Lung (tissue), 12 donors: Measurements from ENCODE around the gene MAP1LC3B2. TPM values are rescaled to one million over a fixed set of nuclear protein-coding genes. Genes with fewer than 3 reads are reported as not detected.

Experiments
- ATAC-seq: fragments of 200-7000 bp; cut with Tn5 transposase; one replicate; pipeline ENCODE4 v1.9.1; 2020; ENCODE audit warnings: moderate number of reproducible peaks; ENCODE audit not compliant: insufficient read depth, low FRiP score
- DNase-seq, 3 donors: peaks; one replicate each; pipeline ENCODE4 v3.0.0-alpha.2; 2013 to 2017
- H3K27ac ChIP-seq, 2 donors: one replicate each; pipeline ENCODE4 v1.5.1; 2013; ENCODE audit warnings: mild to moderate bottlenecking in 2 of 2, moderate library complexity in 2 of 2, control low read depth in 1 of 2, inconsistent platforms in 1 of 2, low read depth in 1 of 2, low read length in 1 of 2
- H3K27me3 ChIP-seq, 3 donors: one replicate each; pipeline ENCODE4 v1.5.1; 2013; ENCODE audit warnings: low read length in 2 of 3; ENCODE audit not compliant: control insufficient read depth in 3 of 3, insufficient read depth in 3 of 3
- H3K36me3 ChIP-seq, 4 donors: one replicate each; pipeline ENCODE4 v1.5.1; 2013; ENCODE audit warnings: low read length in 4 of 4, mild to moderate bottlenecking in 1 of 4, moderate library complexity in 1 of 4; ENCODE audit not compliant: control insufficient read depth in 4 of 4, insufficient read depth in 4 of 4
- H3K4me1 ChIP-seq, 5 donors: one replicate each; pipeline ENCODE4 v1.5.1; 2013; ENCODE audit warnings: low read length in 5 of 5, mild to moderate bottlenecking in 2 of 5, moderate library complexity in 1 of 5; ENCODE audit not compliant: control insufficient read depth in 5 of 5, insufficient read depth in 5 of 5
- H3K4me3 ChIP-seq: one replicate; pipeline ENCODE4 v1.5.1; 2013; ENCODE audit warnings: mild to moderate bottlenecking, control low read depth, moderate library complexity
- H3K9ac ChIP-seq, 2 donors: one replicate each; pipeline ENCODE4 v1.5.1; 2013; ENCODE audit warnings: low read length in 2 of 2, control low read depth in 1 of 2; ENCODE audit not compliant: insufficient read depth in 1 of 2
- H3K9me3 ChIP-seq, 4 donors: one replicate each; pipeline ENCODE4 v1.5.1; 2013; ENCODE audit warnings: low read length in 3 of 4, mild to moderate bottlenecking in 1 of 4, moderate library complexity in 1 of 4; ENCODE audit not compliant: control insufficient read depth in 4 of 4, insufficient read depth in 3 of 4
- CTCF ChIP-seq: IDR thresholded peaks from 2 replicates; pipeline ENCODE4 v1.5.1; 2012; ENCODE audit warnings: mild to moderate bottlenecking; ENCODE audit errors: control extremely low read depth, extremely low read depth
- WGBS, 2 donors: extraction: QIAGEN DNeasy Blood & Tissue Kit; methylation state at CpG; one replicate each; pipeline ENCODE4 v1.1.7; 2013; 5-methylcytosine and 5-hydroxymethylcytosine counted together
- polyA plus RNA-seq, 2 donors: library from polyadenylated mRNA; stranded (reverse); fragments of 200-250 nt; gene quantifications; one replicate each; pipeline ENCODE4 v1.2.1, GENCODE V29; 2013
- total RNA-seq, 2 donors: library from RNA; depleted of rRNA in 1 of 2; stranded (reverse); fragments of >200 nt in 1 of 2; gene quantifications; one replicate each; pipeline ENCODE4 v1.2.1, GENCODE V29; 2014 to 2021
- donor health status: control.
- donor health status: control.
- donor health status: Bipolar disorder and iron deficiency.
- donor health status: healthy.
- donor health status: DM: yes; HTN: yes; CAD: no.

Gene MAP1LC3B2
- total and polyA plus RNA-seq, 4 donors = 1.1 to 2.2 (median 2.0) TPM; not detected in 1

GRCh38 chr12:116529048-116529447 is 30.1 kb upstream of the MAP1LC3B2 start:
- no peak for TF ChIP-seq CTCF
- Histone ChIP-seq H3K36me3 (no peaks in the 10 kb centered on the region), H3K9me3 (no peaks in the 10 kb centered on the region), H3K27me3 (peaks cover 0 to 3% (median 0%) of the 10 kb centered on the region in 3 donors), H3K4me1 (peaks cover 3 to 15% (median 9%) of the 10 kb centered on the region in 5 donors), H3K4me3 (no peak overlapping the region), H3K9ac (no peak overlapping the region), H3K27ac (no peak overlapping the region)
- DNase-seq = peak in 1 of 3 donors; percentile 36
- WGBS, 2 donors = 64 to 77% methylated on average over 8 of the region's 8 CpGs
- ATAC-seq = no peak

GRCh38 chr12:116529686-116530085 is 29.5 kb upstream of the MAP1LC3B2 start:
- DNase-seq (no peak), ATAC-seq (no peak)
- peaks cover 0 to 3% (median 0%) of the 10 kb centered on the region in 3 donors for H3K27me3 ChIP-seq
- no peaks in the 10 kb centered on the region for H3K9me3 ChIP-seq
- TF ChIP-seq CTCF = no peak
- no peaks in the 10 kb centered on the region for H3K36me3 ChIP-seq
- WGBS, 2 donors = 85 to 89% methylated on average over 2 of the region's 2 CpGs
- H3K4me3 ChIP-seq = no peak overlapping the region
- H3K27ac ChIP-seq = no peak overlapping the region
- H3K9ac ChIP-seq = no peak overlapping the region
- peaks cover 3 to 15% (median 11%) of the 10 kb centered on the region in 5 donors for H3K4me1 ChIP-seq

GRCh38 chr12:116532428-116532827 is 26.8 kb upstream of the MAP1LC3B2 start:
- no peak overlapping the region for H3K27ac ChIP-seq
- no peaks in the 10 kb centered on the region for H3K36me3 ChIP-seq
- ATAC-seq = no peak
- DNase-seq = no peak
- TF ChIP-seq CTCF = no peak
- WGBS, 2 donors = 77 to 78% methylated on average over 4 of the region's 4 CpGs
- H3K27me3 ChIP-seq = peaks cover 0 to 3% (median 0%) of the 10 kb centered on the region in 3 donors
- peaks cover 3 to 12% (median 7%) of the 10 kb centered on the region in 5 donors for H3K4me1 ChIP-seq
- no peak overlapping the region for H3K9ac ChIP-seq
- H3K4me3 ChIP-seq = no peak overlapping the region
- H3K9me3 ChIP-seq = no peaks in the 10 kb centered on the region

- DNase-seq (no peak), ATAC-seq (no peak)
- no peak for TF ChIP-seq CTCF
- 3% methylated on average over 11 of the region's 11 CpGs for WGBS, 2 donors
- peak overlapping the region in 1 of 2 donors; percentile 10 for H3K9ac ChIP-seq
- no peaks in the 10 kb centered on the region for H3K9me3 ChIP-seq
- peaks cover 0 to 3% (median 0%) of the 10 kb centered on the region in 3 donors for H3K27me3 ChIP-seq
- no peak overlapping the region for H3K27ac ChIP-seq
- no peak overlapping the region for H3K4me3 ChIP-seq
- H3K4me1 ChIP-seq = peaks cover 3 to 12% (median 7%) of the 10 kb centered on the region in 5 donors
- H3K36me3 ChIP-seq = no peaks in the 10 kb centered on the region
Observed at GRCh38 chr12:116532986-116533342, 26.2 kb upstream of the MAP1LC3B2 start.
